NCI-H1694 (cell line): Measurements from ENCODE around the gene ITGA5.

ENCODE experiments used
- DNase-seq: peaks from one replicate; lab custom pipeline; 2025; lab: John Stamatoyannopoulos, UW

The ITGA5 gene

DNA sequence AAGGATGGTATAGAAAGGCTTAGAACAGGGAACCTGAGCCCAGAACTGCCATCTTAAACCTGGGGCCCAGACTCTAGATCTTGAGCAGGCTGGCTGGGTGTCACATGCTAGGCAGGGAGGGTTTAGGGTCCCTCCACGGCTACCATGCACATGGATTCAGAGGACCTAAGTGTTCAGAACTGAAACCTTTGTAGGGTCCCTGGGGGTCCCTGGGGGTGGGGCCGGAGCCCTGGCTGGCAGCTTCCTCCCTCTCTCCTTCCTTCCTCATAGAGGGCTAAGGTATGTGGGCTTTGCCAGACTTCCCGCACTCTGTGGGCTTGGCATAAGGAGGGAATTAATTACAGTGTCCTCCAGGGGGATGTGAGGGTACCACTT lies 29.9 kb downstream of the ITGA5 start:
- DNase-seq: no peak

DNA sequence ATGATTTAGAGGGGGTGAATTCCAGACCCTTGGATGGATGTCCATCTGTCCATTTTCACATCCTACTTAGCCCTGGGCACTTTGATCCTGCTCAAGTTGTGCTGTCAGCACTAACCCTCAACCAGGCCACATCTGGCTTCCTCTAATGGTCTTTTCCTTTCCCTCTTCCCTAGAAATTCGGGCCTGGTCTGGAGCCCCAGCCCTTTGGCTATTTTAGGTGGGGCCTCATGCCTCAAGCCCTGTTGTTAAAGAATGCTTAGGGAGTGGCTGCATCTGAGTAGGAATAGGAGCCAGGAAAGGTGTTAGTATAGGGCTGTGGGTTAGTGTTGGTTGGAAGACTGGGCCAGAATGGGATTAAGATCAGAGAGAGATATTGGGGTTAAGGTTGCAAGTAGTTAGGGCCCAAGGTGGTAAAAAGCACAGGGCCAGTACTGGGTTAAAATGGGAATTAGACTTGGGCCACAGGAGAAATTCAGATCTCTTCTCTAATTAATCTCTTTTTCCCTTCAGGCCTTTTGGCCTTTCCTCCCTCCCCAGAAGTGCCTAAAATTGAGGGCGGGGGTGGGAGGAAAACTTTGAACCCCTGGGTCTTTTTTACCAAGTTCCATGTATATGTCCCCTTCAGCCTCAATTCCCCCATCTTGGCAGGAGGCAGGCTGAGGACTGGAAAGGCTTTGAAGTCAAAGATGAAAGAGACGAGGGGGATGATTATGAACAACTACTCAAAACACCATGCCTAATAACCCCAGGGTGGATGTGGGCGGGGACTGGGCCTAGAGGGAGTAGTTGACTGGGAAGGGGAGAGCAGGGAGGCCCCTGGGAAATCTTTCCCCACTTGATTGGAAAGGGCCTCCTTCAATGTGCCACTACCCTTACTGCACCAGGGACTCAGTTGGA lies 30.6 kb downstream of the ITGA5 start:
- no peak for DNase-seq

DNA sequence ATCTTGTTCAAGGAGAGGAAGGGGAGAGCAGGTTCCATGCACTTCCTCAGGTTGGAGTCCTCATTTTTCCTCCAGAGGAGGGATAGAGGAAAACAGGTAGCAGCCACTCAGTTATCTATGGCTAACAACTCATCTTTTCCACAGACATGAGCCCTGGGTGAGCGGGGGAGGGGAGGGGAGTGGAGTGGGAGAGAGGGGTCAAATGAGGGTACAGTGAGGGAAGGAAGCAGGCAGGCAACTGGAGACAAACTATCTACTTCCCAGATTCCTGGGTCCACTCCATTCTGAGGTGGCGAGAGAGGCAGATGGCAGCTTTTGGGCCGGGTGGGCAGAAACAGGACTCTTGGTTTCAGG lies 32.0 kb downstream of the ITGA5 start:
- no peak for DNase-seq

DNA sequence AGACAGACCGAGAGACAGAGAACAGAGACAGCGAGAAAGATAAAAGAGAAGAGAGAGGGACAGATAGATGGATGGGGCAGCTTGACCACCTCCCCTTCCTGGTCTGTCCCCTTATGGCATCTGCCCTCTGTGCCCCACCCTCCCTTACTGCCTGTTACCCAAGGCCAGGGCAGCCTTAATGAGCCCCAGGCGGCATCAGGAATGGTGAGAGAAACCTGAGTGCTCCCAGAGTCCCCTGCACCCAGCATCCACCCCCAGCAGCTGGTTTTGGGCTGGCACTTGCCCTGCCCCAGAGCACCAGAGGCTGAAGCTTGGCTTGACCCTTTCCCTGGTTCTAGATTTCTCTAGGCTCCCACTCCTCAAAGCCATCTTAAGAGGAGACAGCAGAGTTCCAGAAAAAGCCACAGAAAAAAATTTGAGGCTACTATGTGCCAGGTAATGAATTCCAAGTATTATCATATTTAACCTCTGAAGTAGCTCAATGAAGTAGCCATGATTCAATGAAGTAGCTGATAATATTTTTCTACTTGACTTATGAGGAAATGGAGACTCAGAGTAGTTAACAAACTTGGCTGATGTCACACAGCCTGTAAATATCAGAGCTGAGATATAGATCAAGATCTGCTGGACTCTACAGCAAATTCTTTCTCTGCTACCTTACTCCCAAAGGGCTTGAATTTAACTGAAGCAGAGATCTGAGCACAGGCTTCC lies 32.5 kb downstream of the ITGA5 start:
- no peak for DNase-seq

DNA sequence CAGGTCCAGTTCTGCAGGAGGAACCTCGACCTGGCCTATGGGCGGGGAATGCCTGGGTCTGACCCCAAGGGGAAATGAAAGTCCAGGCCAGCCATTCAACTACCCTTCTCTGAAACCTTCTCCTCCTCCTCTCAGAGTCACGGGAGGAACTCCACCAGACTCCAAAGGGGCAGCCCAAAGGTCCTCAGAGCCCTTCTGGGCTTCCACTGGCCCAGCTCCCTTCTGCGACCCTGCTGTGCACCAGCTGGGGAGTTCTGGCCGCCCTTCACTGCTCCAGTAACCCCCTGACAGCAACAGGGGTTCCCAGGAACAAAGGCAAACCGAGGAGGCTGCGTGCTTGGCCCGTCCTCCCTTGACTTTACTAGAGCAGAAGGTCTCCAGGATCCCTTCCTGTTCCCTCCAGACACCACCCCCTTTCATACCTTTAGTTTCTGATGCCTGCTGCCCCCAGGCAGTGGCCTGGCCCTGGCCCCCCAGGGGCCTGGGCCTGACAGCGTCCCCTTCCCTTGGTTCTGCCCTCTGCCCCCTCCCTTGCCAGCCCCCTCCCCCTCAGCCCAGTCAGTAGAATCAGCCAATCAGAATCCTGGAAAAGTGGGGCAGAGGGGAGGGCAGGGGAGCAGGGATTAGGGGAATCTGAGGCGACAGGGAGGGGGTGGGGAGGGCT lies 33.7 kb downstream of the ITGA5 start:
- DNase-seq: no peak

DNA sequence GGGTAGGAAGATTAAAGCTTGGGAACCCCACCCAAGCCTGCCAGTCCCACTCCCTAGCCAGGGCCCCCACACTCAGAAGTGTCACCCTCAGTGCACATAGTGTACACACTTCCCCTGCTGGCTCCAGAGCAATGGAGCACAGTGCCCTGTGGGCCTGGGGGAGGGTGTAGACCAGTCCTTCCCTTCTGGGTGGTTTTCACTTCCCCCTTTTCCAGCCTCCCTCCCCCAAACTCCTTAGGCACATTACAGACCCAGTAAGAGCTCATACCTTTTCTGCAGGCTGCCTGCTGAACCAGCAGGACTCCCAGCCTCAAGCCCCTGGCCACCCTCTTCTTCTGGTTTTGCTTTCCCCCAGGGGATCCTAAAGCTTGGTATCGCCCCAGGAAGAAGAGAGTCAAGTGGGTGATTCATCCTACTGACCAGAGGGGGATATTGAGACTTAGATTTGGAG lies 34.5 kb downstream of the ITGA5 start, which contains the start of gene ZNF385A:
ZNF385A (minus strand) TSS at position 143 of the 451 bp plus-strand sequence. CDS start 219 bp downstream, outside the sequence.
- no peak for DNase-seq

DNA sequence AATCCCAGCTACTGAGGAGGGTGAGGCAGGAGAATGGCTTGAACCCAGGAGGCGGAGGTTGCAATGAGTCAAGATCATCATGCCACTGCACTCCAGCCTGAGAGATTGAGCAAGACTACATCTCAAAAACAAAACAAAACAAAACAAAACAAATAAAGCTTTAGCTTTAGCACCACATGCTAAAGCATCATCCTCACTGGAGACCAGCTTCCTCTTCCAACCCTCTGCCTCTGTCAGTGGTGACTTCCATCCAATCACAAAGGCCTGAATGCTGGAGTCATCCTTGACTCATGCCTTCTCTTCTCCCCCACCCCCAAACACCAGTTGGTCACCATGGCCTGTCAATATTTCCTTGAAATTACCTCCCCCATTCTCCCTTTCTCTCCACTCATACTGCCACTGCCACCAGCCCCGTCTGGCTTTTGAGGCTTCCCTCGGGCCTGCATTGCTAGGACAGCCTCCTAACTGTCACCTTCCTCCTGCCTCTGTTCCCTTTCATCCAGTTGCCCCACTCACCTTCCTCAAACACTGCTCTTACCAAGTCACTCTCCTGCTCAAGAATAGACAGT lies 35.9 kb downstream of the ITGA5 start:
- DNase-seq: no peak

DNA sequence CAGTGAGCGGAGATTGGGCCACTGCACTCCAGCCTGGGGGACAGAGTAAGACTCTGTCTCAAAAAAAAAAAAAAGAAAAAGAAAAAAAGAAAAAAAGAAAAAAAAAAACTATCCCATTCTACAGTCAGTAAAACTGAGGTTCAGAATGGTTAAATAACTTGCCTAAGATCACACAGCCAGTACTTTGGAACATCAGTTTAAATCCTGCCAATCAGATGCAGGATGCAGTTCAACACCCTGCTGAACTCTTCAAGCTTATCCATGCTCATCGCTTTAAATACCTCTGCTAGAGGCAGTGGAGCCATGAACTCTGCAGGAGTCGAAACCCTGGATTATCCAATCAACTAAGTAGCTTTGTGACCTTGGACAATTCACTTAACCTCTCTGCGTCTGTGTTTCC lies 37.9 kb downstream of the ITGA5 start:
- no peak for DNase-seq

DNA sequence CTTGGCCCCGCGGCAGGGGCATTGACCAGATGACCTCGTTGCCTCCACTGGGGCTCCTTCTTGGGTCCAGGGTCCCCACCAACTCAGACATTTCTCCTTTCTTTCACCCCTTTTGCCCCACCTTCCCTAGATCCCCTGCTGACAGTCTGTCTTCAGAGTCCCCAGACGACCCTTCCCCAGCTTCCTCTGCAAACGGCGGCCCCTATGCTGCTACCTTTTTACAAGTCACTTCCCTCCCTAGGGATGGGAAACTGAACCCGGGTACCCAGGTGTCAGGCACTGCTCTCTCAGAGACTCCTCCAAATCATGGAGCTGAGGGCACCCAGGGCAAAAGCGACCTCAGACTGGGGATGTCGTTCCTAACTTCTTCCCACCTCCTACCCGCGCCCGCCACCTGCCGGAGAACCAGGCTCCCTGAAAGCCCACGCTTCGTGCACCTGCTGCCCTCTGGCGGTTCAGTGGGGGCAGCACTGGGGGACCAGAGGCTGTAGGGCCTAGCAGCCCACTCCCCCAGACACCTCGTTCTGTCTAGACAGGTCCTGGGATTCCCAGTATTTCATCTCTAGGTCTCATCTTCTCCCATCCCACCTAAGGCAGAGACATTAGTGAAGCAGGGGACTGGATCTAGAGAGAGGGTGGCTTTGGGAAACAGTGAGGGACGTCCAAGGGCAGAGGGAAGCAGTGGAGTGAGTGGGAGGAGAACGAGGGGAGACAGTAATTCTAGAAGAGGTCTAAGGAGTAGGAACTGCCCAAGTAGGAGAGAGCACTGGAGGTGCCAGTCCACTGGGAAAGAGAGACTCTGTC lies 39.5 kb downstream of the ITGA5 start:
- peak; percentile 62 for DNase-seq

DNA sequence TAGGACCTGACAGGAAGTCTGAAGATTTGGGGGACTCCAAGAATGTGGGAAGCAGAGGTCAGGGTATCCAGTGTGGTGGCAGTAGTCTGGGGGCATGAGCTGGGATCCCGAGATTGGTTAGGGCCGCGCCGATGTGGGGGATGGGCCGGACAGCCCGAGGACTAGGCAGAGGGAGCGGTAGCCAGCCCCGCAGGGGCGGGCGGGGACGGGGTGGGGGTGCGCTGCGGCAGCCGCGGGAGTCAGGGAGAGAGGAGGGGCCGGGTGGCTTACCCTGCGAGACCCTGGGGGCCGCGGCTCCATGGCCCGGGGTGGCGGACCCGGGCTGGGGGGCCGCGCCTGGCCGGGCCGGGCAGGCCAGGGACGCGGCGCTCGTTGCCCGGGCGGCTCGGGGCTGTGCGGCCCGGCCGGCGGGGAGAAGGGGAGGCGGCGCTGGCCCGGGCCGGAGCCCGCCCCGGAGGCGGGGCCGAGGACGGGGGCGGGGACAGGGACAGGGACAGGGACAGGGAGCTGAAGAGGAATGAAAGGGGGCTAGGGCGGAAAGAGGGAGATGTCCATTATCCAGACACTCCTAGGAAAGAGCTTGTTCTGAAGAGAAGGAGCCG lies 40.2 kb downstream of the ITGA5 start:
- DNase-seq: no peak

DNA sequence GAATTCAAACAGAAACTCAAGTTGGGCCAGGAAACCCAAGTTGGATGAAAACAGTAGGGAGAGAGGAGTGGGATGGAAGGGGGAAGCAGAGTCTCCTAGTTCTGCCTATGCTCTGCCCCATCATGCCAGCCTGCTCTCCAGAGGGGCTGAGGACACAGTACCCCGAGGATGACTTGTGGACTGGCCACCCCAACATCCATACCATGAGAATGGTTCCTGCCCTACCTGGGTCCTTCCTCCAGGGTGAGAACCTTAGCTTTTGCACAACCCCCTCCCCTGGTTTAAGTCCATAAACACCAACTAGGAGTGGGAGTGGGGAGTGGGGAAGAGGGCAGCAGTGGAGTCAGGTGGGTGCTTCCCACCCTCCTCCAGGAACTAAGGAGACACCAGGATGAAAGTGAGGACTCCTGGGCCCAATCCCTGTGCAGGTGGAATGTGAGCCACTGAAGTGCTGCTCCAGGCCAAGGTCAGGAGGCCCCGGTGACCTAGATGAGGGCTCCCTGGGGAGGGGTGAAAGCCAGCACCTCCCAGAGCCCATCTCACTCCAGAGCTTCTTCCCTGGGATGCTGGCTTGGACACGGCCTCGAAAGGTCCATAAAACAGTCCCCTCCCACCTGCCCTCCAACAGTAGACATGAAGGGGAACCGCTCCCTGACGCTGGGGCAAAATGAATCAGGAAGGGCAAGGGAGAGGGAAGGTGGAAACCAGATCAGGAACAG lies 41.1 kb downstream of the ITGA5 start:
- DNase-seq: no peak

DNA sequence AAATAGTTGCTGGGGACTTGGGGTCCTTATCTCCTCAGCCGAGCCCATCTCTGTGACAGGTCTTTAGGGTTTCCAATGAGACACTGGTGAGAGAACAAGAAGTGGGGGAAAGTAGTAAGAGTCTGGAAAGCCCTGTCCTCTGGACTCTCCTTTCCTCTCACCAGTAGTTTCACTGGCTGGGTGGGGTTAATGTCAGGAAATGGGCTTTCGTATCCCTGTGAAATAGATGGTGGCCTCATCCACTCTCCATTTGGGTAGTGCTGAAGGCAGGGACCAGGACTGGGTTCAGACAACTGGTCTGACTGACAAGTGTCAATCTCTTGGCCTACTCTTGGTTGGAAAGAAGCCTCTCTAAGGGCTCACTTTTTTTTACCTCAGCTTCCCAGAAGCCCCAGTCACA lies 42.1 kb downstream of the ITGA5 start:
- DNase-seq: no peak

DNA sequence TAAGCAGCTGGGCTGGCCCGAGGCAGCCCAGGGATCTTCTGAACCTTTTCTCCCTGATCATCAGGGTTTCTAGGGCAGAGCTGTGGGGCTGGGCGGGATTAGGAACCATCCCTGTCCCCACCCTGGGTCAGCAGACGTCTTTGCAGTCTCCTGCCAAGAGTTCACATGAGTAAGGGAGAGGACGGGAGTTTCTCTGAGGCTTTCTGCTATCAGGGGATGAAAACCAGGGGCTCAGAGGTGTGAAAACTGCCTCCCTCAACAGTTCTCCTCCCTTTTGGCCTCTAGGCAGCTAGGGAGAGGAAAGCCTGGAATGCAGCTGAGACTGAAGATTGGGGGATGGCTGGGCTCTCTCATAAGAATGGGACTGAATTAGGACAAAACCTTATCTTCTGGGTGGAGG lies 42.5 kb downstream of the ITGA5 start:
- DNase-seq: no peak

DNA sequence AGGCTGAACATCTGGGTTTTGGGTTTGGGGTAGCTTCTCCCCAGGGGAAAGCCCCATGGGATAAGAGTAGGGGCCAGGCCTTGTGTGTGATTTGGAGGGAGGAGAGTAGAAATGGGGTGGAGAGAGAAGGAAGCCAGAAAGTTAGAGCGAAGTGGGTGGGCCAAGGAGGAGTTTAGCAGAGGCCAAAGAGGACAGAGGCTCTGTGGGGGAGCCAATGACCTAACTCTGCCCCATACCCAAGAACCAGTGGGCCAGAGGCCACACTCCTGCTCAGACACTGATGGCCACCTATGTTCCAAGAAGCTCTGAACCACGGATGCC lies 43.8 kb downstream of the ITGA5 start:
- DNase-seq: no peak

DNA sequence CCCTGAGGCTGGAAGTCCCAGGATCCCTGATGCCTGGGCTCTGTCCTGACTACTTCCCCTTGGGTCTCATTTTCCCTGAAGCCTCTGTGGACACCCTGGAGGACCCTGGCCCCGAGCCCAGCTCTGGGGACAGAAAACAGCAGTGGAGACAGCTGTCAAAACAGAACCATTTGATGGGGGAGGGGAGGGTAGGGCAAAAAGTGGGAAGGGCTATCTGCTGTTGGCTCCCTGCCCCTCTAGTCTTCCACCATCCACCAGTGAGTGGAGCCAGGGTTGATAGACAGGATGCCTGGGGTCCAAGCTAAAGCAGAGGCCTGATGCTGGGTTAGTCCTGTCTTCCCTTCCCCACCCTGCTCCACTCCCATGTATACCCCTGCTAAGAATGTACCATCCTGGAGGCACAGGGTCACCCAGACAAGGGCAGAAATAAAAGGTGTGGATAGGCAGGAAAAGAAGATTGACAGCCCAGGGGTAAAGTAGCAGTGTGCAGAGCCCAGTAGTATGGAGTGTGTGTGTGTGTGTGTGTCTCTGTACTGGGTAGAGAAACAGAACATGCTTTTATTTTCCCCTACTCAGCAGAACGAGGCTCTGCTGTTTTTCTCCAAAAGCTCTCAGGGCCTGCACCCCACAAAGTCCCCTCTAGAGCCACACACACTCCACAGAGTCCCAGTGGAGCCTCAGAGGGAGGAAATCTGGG lies 44.4 kb downstream of the ITGA5 start:
- DNase-seq: no peak

DNA sequence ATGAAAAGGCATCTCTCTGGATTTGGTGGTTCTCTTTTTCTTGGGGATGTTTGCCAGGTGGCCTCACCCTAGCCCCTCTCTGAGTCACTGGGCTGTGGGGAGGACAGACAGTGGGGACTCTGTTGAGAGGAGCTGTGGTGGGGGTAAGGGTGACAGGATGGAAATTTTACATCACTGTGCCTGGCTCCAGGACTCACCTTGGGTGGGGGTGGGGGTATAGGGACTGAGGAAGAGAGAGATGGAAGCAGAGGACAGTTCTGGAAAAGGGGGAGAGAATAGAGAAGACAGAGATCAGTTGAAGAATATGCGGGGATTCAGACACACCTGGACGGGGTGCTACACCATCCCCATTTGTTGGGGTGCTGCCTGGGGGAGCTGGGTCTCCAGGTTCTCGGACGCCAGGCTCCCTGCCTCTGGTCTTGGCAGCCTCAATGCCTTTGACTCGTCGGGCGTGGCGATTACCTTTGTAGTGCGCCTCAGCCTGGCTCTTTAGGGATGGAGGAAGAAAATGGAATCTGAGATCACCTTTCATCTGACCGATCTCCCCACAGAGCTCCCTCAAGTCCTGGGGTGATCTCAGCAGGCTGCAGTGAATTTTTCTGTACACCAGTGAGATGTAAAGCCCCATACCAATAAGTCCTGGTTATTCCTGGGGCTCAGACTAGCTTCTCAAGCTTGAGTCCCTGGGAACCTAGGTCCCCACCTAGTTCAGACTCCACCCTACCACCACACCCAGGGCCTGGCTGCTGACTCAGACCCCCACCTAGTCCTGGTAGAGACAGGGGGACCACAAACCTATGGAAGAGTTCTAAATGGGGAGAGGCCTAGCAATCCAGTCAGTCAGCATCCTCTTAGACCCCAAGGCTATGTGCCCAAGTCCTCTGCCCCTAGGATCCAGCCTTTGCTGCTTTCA lies 45.2 kb downstream of the ITGA5 start:
- DNase-seq: no peak

DNA sequence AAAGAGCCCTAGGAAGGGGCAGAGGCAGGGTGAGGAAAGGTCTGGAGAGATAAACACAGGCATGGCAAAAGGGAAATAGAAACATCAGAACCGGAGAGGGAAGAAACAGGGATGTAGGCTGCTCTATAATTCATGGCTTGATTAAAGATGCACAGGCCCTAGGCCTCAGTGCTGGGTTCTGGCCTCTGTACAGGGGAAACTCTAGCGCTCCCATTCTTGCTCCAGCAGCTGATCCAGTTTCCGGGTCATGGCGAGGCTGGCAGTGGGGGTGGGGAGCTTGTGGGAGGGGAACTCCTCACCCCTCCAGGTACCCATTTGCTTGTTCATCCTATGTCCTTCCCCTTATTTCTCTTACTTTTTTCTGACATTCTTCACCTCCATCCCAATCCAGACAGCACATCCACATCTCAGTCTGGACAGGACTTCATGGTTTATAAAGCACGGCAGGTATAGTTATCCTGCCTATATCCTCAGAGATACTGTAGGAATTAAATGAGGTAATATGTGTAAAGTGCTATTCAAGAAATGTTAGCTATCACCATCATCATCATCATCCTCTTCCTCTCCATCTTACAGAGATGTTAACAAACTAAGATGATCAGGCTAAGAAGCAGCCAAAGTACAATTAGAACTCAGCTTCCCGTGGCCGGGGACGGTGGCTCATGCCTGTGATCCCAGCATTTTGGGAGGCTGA lies 46.8 kb downstream of the ITGA5 start:
- DNase-seq: no peak

DNA sequence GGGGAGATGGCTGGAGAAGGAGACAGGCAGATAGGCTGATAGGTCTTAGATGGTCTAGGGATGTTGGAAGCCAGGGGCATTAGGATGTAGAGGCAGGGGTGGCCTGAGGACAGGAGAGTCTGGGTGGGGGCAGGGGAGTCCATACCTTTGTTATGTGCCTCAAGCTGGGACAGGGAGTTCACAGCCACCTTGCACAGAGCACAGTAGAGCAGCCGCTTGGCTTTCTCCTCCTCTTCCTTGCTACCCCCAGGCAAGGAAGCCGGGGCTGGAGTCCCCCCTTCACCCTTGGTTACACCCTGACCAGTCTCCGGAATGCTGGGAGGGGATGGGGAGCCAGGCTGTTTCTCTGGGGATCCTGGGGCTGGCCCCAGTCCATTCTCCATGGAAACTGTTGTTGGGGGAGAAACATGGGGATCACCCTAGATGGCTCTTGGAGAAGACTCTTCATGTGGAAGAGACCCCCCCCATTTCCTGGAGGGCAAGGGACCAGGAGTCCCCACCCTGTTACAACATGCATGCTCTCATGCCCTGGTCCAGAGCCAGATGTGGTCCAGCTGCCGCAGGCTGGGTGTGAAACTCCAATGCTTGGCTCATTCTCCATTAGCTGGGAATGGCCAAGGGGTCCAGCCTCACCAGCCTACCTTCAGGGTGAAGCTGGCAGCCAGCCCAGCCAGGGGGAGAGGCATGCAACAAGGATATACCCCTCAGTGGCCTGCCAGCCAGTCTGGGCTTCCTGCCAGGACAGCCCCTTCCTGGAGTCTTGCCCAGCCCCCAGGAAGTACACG lies 47.5 kb downstream of the ITGA5 start:
- peak; percentile 26 for DNase-seq
